Immature natural killer cell (primary cell): ENCODE data around the gene GDF11. TPM values are rescaled to one million over a fixed set of nuclear protein-coding genes. Genes with fewer than 3 reads are reported as not detected.
"Not testable (repeated sequence)": the region's sequence is repeated elsewhere in the genome, so short reads cannot be mapped to it uniquely, and the experiment has no call there.

Experiments
- DNase-seq, 3 donors: peaks; one replicate each; pipeline ENCODE4 v3.0.0; 2022; ENCODE audit warnings: mixed read lengths in 1 of 3
- H3K27ac Mint-ChIP-seq, 6 donors: one replicate each; pipeline ENCODE4 v1.8.0; 2020; ENCODE audit warnings: mixed read lengths in 6 of 6, mild to moderate bottlenecking in 5 of 6, inconsistent platforms in 4 of 6, moderate library complexity in 3 of 6
- H3K27me3 Mint-ChIP-seq, 3 donors: one replicate each; pipeline ENCODE4 v1.8.0; 2020 to 2021; ENCODE audit warnings: low read depth in 3 of 3, mild to moderate bottlenecking in 3 of 3, mixed read lengths in 3 of 3, moderate library complexity in 3 of 3, inconsistent platforms in 1 of 3
- H3K36me3 Mint-ChIP-seq, 3 donors: one replicate each; pipeline ENCODE4 v1.8.0; 2020; ENCODE audit warnings: mixed read lengths in 3 of 3, inconsistent platforms in 2 of 3, mild to moderate bottlenecking in 2 of 3
- H3K4me1 Mint-ChIP-seq, 2 donors: one replicate each; pipeline ENCODE4 v1.8.0; 2020; ENCODE audit warnings: inconsistent platforms in 2 of 2, mild to moderate bottlenecking in 2 of 2, mixed read lengths in 2 of 2, moderate library complexity in 1 of 2
- H3K4me3 Mint-ChIP-seq, 5 donors: one replicate each; pipeline ENCODE4 v1.8.0; 2020; ENCODE audit warnings: mild to moderate bottlenecking in 5 of 5, mixed read lengths in 5 of 5, inconsistent platforms in 3 of 5, moderate library complexity in 3 of 5
- H3K9me3 Mint-ChIP-seq, 6 donors: one replicate each; pipeline ENCODE4 v1.8.0; 2020; ENCODE audit warnings: mild to moderate bottlenecking in 6 of 6, mixed read lengths in 6 of 6, inconsistent platforms in 4 of 6, moderate library complexity in 3 of 6
- polyA plus RNA-seq, 3 donors: library from polyadenylated mRNA; unstranded; fragments of 300-500 nt; fragmentation: Illumina TruSeq; gene quantifications; one replicate each; pipeline ENCODE4 v1.2.3, GENCODE V29; 2021

The GDF11 gene
- polyA plus RNA-seq, 3 donors from 2014 or later, result 0.16 to 1.7 (median 0.64) TPM

- H3K4me1 Mint-ChIP-seq, result peaks cover 29 to 40% of the 10 kb centered on the region in 2 donors
- H3K27ac Mint-ChIP-seq, result peak overlapping the region in 5 of 6 donors; percentile 12 to 57 (median 33)
- peak overlapping the region; percentile 18 to 68 (median 39) for H3K4me3 Mint-ChIP-seq
- no peaks in the 10 kb centered on the region for H3K9me3 Mint-ChIP-seq
- peaks cover 0 to 5% (median 0%) of the 10 kb centered on the region in 3 donors for H3K27me3 Mint-ChIP-seq
- H3K36me3 Mint-ChIP-seq, result peaks cover 0 to 6% (median 0%) of the 10 kb centered on the region in 3 donors
- no peak for DNase-seq
Measured at GRCh38 chr12:55746174-55746912, 3.4 kb downstream of the GDF11 start.

GRCh38 chr12:55746913-55747231 is 4.0 kb downstream of the GDF11 start:
- Mint-ChIP-seq H3K9me3 (no peaks in the 10 kb centered on the region), H3K27ac (peak overlapping the region in 1 of 6 donors; percentile 12), H3K4me1 (peaks cover 29 to 40% of the 10 kb centered on the region in 2 donors), H3K36me3 (peaks cover 0 to 6% (median 0%) of the 10 kb centered on the region in 3 donors), H3K4me3 (no peak overlapping the region), H3K27me3 (peaks cover 0 to 5% (median 0%) of the 10 kb centered on the region in 3 donors)
- no peak for DNase-seq

GRCh38 chr12:55748230-55748993 is 5.5 kb downstream of the GDF11 start:
- Mint-ChIP-seq H3K9me3 (no peaks in the 10 kb centered on the region), H3K4me1 (peaks cover 24 to 29% of the 10 kb centered on the region in 2 donors), H3K27me3 (peaks cover 0 to 5% (median 0%) of the 10 kb centered on the region in 3 donors), H3K27ac (peak overlapping the region in 3 of 6 donors; percentile 0 to 69 (median 5)), H3K4me3 (no peak overlapping the region), H3K36me3 (peaks cover 0 to 10% (median 0%) of the 10 kb centered on the region in 3 donors)
- no peak for DNase-seq

- Mint-ChIP-seq H3K27me3 (peaks cover 0 to 5% (median 0%) of the 10 kb centered on the region in 3 donors), H3K4me3 (no peak overlapping the region), H3K9me3 (no peaks in the 10 kb centered on the region), H3K36me3 (peaks cover 4 to 47% (median 15%) of the 10 kb centered on the region in 3 donors), H3K27ac (peak overlapping the region in 5 of 6 donors; percentile 4 to 39 (median 29)), H3K4me1 (no peaks in the 10 kb centered on the region)
- no peak for DNase-seq
Measured at GRCh38 chr12:55755246-55755645, 12.3 kb downstream of the GDF11 start.

GRCh38 chr12:55757701-55758100 is 14.8 kb downstream of the GDF11 start:
- no peak overlapping the region for H3K4me3 Mint-ChIP-seq
- H3K27ac Mint-ChIP-seq, result peak overlapping the region in 3 of 6 donors; percentile 6 to 36 (median 20)
- no peaks in the 10 kb centered on the region for H3K4me1 Mint-ChIP-seq
- no peak for DNase-seq
- peaks cover 4 to 50% (median 15%) of the 10 kb centered on the region in 3 donors for H3K36me3 Mint-ChIP-seq
- no peaks in the 10 kb centered on the region for H3K27me3 Mint-ChIP-seq
- no peaks in the 10 kb centered on the region for H3K9me3 Mint-ChIP-seq

GRCh38 chr12:55758575-55758974 is 15.7 kb downstream of the GDF11 start:
- not testable (repeated sequence) for H3K4me1 Mint-ChIP-seq, DNase-seq, H3K27me3 Mint-ChIP-seq, H3K4me3 Mint-ChIP-seq, H3K9me3 Mint-ChIP-seq, H3K27ac Mint-ChIP-seq
- peaks cover 4 to 46% (median 15%) of the 10 kb centered on the region in 3 donors for H3K36me3 Mint-ChIP-seq

GRCh38 chr12:55760663-55761062 is 17.7 kb downstream of the GDF11 start:
- Mint-ChIP-seq H3K9me3 (no peaks in the 10 kb centered on the region), H3K4me1 (peaks cover 0 to 3% of the 10 kb centered on the region in 2 donors), H3K27ac (no peak overlapping the region), H3K4me3 (no peak overlapping the region), H3K36me3 (peaks cover 4 to 39% (median 17%) of the 10 kb centered on the region in 3 donors), H3K27me3 (no peaks in the 10 kb centered on the region)
- DNase-seq, result no peak

- H3K27ac Mint-ChIP-seq, result no peak overlapping the region
- H3K4me3 Mint-ChIP-seq, result no peak overlapping the region
- no peaks in the 10 kb centered on the region for H3K27me3 Mint-ChIP-seq
- DNase-seq, result no peak
- H3K9me3 Mint-ChIP-seq, result no peaks in the 10 kb centered on the region
- peaks cover 0 to 27% (median 12%) of the 10 kb centered on the region in 3 donors for H3K36me3 Mint-ChIP-seq
- H3K4me1 Mint-ChIP-seq, result peaks cover 0 to 9% of the 10 kb centered on the region in 2 donors
Measured at GRCh38 chr12:55762646-55763045, 19.7 kb downstream of the GDF11 start.

GRCh38 chr12:55765736-55766290 is 22.9 kb downstream of the GDF11 start:
- H3K27me3 Mint-ChIP-seq, result no peaks in the 10 kb centered on the region
- no peak for DNase-seq
- H3K9me3 Mint-ChIP-seq, result no peaks in the 10 kb centered on the region
- H3K36me3 Mint-ChIP-seq, result peaks cover 4 to 15% (median 13%) of the 10 kb centered on the region in 3 donors
- peak overlapping the region in 2 of 6 donors; percentile 8 to 28 for H3K27ac Mint-ChIP-seq
- H3K4me3 Mint-ChIP-seq, result no peak overlapping the region
- H3K4me1 Mint-ChIP-seq, result peaks cover 6 to 9% of the 10 kb centered on the region in 2 donors

- Mint-ChIP-seq H3K27ac (no peak overlapping the region), H3K4me3 (no peak overlapping the region)
Measured at GRCh38 chr12:55767156-55767555, 24.2 kb downstream of the GDF11 start.

GRCh38 chr12:55771736-55772135 is 28.8 kb downstream of the GDF11 start:
- Mint-ChIP-seq H3K9me3 (no peaks in the 10 kb centered on the region), H3K27ac (peak overlapping the region; percentile 7 to 82 (median 54)), H3K27me3 (peaks cover 0 to 1% (median 0%) of the 10 kb centered on the region in 3 donors), H3K4me3 (no peak overlapping the region), H3K36me3 (peaks cover 4 to 21% (median 21%) of the 10 kb centered on the region in 3 donors), H3K4me1 (peaks cover 16 to 26% of the 10 kb centered on the region in 2 donors)
- no peak for DNase-seq

More at GRCh38 chr12:55767156-55767555, 24.2 kb downstream of the GDF11 start:
- no peak for DNase-seq
- peaks cover 15 to 18% of the 10 kb centered on the region in 2 donors for H3K4me1 Mint-ChIP-seq
- no peaks in the 10 kb centered on the region for H3K9me3 Mint-ChIP-seq
- H3K27me3 Mint-ChIP-seq, result no peaks in the 10 kb centered on the region
- peaks cover 4 to 23% (median 16%) of the 10 kb centered on the region in 3 donors for H3K36me3 Mint-ChIP-seq

- no peaks in the 10 kb centered on the region for H3K9me3 Mint-ChIP-seq
- H3K27ac Mint-ChIP-seq, result peak overlapping the region in 3 of 6 donors; percentile 11 to 34 (median 12)
- no peak for DNase-seq
- peaks cover 4 to 24% (median 8%) of the 10 kb centered on the region in 3 donors for H3K36me3 Mint-ChIP-seq
- no peak overlapping the region for H3K4me3 Mint-ChIP-seq
- peaks cover 6 to 20% of the 10 kb centered on the region in 2 donors for H3K4me1 Mint-ChIP-seq
- H3K27me3 Mint-ChIP-seq, result peaks cover 2 to 5% (median 2%) of the 10 kb centered on the region in 3 donors
Measured at GRCh38 chr12:55777856-55778255, 34.9 kb downstream of the GDF11 start.

GRCh38 chr12:55780685-55781084 is 37.8 kb downstream of the GDF11 start:
- Mint-ChIP-seq H3K4me3 (no peak overlapping the region), H3K9me3 (no peaks in the 10 kb centered on the region), H3K36me3 (peaks cover 4 to 32% (median 8%) of the 10 kb centered on the region in 3 donors), H3K27ac (peak overlapping the region in 1 of 6 donors; percentile 34), H3K4me1 (peaks cover 1 to 20% of the 10 kb centered on the region in 2 donors), H3K27me3 (peaks cover 2 to 3% (median 2%) of the 10 kb centered on the region in 3 donors)
- no peak for DNase-seq
